Transverse colon (tissue), 4 donors: ENCODE data around the gene TMEM238. TPM values are rescaled to one million over a fixed set of nuclear protein-coding genes. Genes with fewer than 3 reads are reported as not detected.
A peak's percentile ranks its signal among the peaks of the same experiment; 100 is the strongest.
"Not testable (repeated sequence)": the region's sequence is repeated elsewhere in the genome, so short reads cannot be mapped to it uniquely, and the experiment has no call there.

Experiments used
- DNase-seq: peaks from one replicate; pipeline ENCODE4 v3.0.0-alpha.2; 2019
- H3K27ac ChIP-seq, 4 donors: fragments of 200-600 bp; sonication (generic); 2 replicates each; pipeline ENCODE4 v1.5.1; 2016 to 2018; ENCODE audit warnings: inconsistent platforms in 4 of 4
- H3K27me3 ChIP-seq: fragments of 200-600 bp; sonication (generic); 2 replicates; pipeline ENCODE4 v1.5.1; 2017; ENCODE audit warnings: inconsistent platforms
- H3K36me3 ChIP-seq, 4 donors: fragments of 200-600 bp; sonication (generic); 2 replicates each; pipeline ENCODE4 v1.5.1; 2017 to 2019; ENCODE audit warnings: inconsistent platforms in 4 of 4
- H3K4me1 ChIP-seq, 4 donors: fragments of 200-600 bp; sonication (generic); 2 replicates each; pipeline ENCODE4 v1.5.1; 2017 to 2020; ENCODE audit warnings: inconsistent platforms in 4 of 4
- H3K4me3 ChIP-seq, 4 donors: fragments of 200-600 bp; sonication (generic); 1 replicate in 1 of 4; 2 replicates in 3 of 4; pipeline versions ENCODE4 v1.5.1 to v1.6.1; 2017 to 2019; ENCODE audit warnings: inconsistent platforms in 4 of 4
- H3K9me3 ChIP-seq, 2 donors: fragments of 200-600 bp; sonication (generic); 2 replicates each; pipeline ENCODE4 v1.5.1; 2017 to 2019; ENCODE audit warnings: inconsistent platforms in 2 of 2
- CTCF ChIP-seq, 5 experiments: fragments of 200-600 bp in 3 of 5; fragments of 450-650 bp in 2 of 5; sonication (generic) in 3 of 5; IDR thresholded peaks; 1 replicate in 2 of 5; 2 replicates in 3 of 5; pipeline ENCODE4 v1.5.1; 2016 to 2017; ENCODE audit warnings: antibody characterized with exemption in 5 of 5, inconsistent platforms in 3 of 5, mild to moderate bottlenecking in 2 of 5, moderate library complexity in 1 of 5
- EP300 ChIP-seq: sonication (generic); formaldehyde crosslinking; IDR thresholded peaks from one replicate; pipeline ENCODE4 v1.6.1; 2017; ENCODE audit warnings: antibody characterized with exemption, low read depth
- POLR2A ChIP-seq: fragments of 450-650 bp; IDR thresholded peaks from one replicate; pipeline ENCODE4 v1.6.1; 2016; ENCODE audit warnings: antibody characterized with exemption, mild to moderate bottlenecking, moderate library complexity
- POLR2AphosphoS5 ChIP-seq, 3 donors: sonication (generic); formaldehyde crosslinking; IDR thresholded peaks; one replicate each; pipeline ENCODE4 v1.6.1; 2016; ENCODE audit warnings: antibody characterized with exemption in 3 of 3
- WGBS, 2 donors: methylation state at CpG; one replicate each; pipeline ENCODE4 v1.1.5; 2018; ENCODE audit warnings: low coverage in 1 of 2; 5-methylcytosine and 5-hydroxymethylcytosine counted together
- in situ Hi-C, 4 donors: fragments of 200-750 bp; cut with MboI; loops; one replicate each; pipeline versions ENCODE4 v1.15.0 to v1.15.1; 2017; ENCODE audit warnings: low sequenced_read_pairs in 3 of 4, low pct_ligation_motif_present in 1 of 4, low pct_unique_long_range_greater_than_20kb in 1 of 4
- intact Hi-C: fragments of 100-400 bp; cut with DNase I; formaldehyde crosslinking; loops from one replicate; pipeline ENCODE4 v1.15.1; 2023; ENCODE audit warnings: low total_unique reads
- total RNA-seq, 4 donors: library from RNA; depleted of rRNA; stranded (reverse); fragments of >200 nt; gene quantifications; one replicate each; pipeline ENCODE4 v1.1.0, GENCODE V29; 2016

The TMEM238 gene
- total RNA-seq, 4 donors from 2014 or later, result 12.0 to 199 (median 42.5) TPM

- in situ Hi-C loops (loop anchor here in 2 of 4 donors (25.0 kb wide), 1 partner anchor 121 kb away; the partner anchor contains the start of genes BRSK1 (in 2 of the 2) and HSPBP1 (in 2 of the 2)), intact Hi-C loops (no loop called here)
- no peak for DNase-seq
- Histone ChIP-seq H3K27me3 (no peaks in the 10 kb centered on the region), H3K4me1 (peaks cover 0 to 27% (median 21%) of the 10 kb centered on the region in 4 donors), H3K27ac (peak overlapping the region; percentile 97 to 100 (median 98)), H3K4me3 (peak overlapping the region; percentile 13 to 100 (median 98)), H3K9me3 (no peaks in the 10 kb centered on the region), H3K36me3 (peaks cover 0 to under 1% (median 0%) of the 10 kb centered on the region in 4 donors)
- TF ChIP-seq CTCF (IDR thresholded peaks at IDR 0.05), result no peak
- TF ChIP-seq POLR2A, result no peak
- no peak for TF ChIP-seq EP300
- no peak for TF ChIP-seq POLR2AphosphoS5 (IDR thresholded peaks at IDR 0.05)
- WGBS, 2 donors, result 74% methylated on average over 9 of the region's 9 CpGs; no CpG with 5 or more reads in 1 of the 2 donors
These were observed 24.4 kb upstream of the TMEM238 start for GRCh38 chr19:55408533-55408872.

DNA sequence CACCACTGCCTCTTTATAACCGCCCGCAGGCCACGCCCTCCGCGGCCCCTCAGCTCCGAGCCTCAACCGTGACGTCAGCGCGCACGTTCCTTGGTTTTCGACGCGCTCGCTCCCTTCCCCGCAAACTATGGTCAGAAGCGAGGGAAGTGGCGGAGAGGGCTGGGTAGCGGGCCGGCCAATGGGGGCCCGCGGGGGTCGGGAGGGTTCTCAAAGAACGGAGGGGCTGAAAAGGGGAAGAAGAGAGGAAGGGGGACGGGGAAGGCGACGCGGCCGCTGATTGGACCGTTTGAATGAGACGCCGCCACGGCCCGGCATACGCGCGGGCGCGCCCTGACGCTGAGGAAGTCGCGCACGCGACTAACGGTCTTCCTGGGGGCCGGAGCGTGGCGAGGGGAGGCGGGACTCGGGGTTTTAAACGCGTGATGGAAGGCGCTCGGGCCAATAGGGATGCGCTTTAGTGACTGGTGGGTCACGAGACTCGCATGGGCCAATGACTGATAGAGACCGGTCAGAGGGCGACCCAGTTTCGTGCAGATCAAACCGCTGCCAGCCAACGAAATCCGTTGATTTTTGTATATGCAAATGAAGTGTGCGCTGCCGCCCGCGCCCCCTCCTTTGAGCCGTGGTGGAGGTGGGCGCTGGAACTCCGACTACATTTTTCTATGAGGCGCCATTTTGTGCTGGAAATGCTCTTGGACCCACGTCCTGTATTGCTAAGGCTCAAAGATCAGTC lies 23.9 kb upstream of the TMEM238 start:
- 0% methylated on average over 58 of the region's 72 CpGs; no CpG with 5 or more reads in 1 of the 2 donors for WGBS, 2 donors
- H3K4me1 ChIP-seq, result peaks cover 0 to 27% (median 21%) of the 10 kb centered on the region in 4 donors
- in situ Hi-C loops (loop anchor here in 2 of 4 donors (25.0 kb wide), 1 partner anchor 121 kb away; the partner anchor contains the start of genes BRSK1 (in 2 of the 2) and HSPBP1 (in 2 of the 2)), intact Hi-C loops (loop anchor here (2.0 kb wide), 1 partner anchor 67 kb away; no protein-coding TSS in a partner anchor)
- no peaks in the 10 kb centered on the region for H3K9me3 ChIP-seq
- H3K4me3 ChIP-seq, result peak overlapping the region; percentile 97 to 100 (median 99)
- TF ChIP-seq POLR2A, result peak; percentile 89
- no peak for TF ChIP-seq EP300
- no peak for TF ChIP-seq CTCF (IDR thresholded peaks at IDR 0.05)
- H3K27me3 ChIP-seq, result no peaks in the 10 kb centered on the region
- H3K27ac ChIP-seq, result peak overlapping the region; percentile 97 to 100 (median 98)
- H3K36me3 ChIP-seq, result peaks cover 0 to 6% (median 0%) of the 10 kb centered on the region in 4 donors
- peak; percentile 98 for DNase-seq

DNA sequence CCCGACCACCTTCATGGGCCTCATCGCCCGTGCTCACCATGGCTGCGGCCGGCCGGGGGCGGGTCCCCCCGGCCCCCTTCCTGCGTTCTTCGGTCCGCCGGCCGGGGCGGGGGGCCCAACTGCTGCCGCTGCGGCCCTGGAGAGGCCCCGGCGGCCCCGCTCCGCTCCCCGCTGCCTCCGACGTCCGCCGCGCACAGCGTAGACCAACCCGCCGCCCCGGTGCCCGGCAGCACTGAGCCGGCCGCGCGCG lies 23.4 kb upstream of the TMEM238 start, which contains the start of gene UBE2S:
UBE2S (minus strand) TSS at position 239 of the 250 bp plus-strand sequence; CDS start at position 40, 199 bp downstream.
- H3K27me3 ChIP-seq, DNase-seq, H3K9me3 ChIP-seq, H3K36me3 ChIP-seq: not testable (repeated sequence)
- peak; percentile 98 to 99 (median 99) for TF ChIP-seq POLR2AphosphoS5 (IDR thresholded peaks at IDR 0.05)
- WGBS, 2 donors, result 3% methylated on average over 15 of the region's 36 CpGs; no CpG with 5 or more reads in 1 of the 2 donors
- intact Hi-C loops, result loop anchor here (2.0 kb wide), 1 partner anchor 67 kb away; no protein-coding TSS in a partner anchor
- H3K4me3 ChIP-seq, result peak within 1 kb of the TSS; percentile 97 to 100 (median 99)
- in situ Hi-C loops, result loop anchor here in 2 of 4 donors (25.0 kb wide), 1 partner anchor 120 kb away; the partner anchor contains the start of genes BRSK1 (in 2 of the 2) and HSPBP1 (in 2 of the 2)
- H3K4me1 ChIP-seq, result peaks cover 0 to 27% (median 21%) of the 10 kb centered on the region in 4 donors
- peak within 1 kb of the TSS; percentile 97 to 100 (median 98) for H3K27ac ChIP-seq

DNA sequence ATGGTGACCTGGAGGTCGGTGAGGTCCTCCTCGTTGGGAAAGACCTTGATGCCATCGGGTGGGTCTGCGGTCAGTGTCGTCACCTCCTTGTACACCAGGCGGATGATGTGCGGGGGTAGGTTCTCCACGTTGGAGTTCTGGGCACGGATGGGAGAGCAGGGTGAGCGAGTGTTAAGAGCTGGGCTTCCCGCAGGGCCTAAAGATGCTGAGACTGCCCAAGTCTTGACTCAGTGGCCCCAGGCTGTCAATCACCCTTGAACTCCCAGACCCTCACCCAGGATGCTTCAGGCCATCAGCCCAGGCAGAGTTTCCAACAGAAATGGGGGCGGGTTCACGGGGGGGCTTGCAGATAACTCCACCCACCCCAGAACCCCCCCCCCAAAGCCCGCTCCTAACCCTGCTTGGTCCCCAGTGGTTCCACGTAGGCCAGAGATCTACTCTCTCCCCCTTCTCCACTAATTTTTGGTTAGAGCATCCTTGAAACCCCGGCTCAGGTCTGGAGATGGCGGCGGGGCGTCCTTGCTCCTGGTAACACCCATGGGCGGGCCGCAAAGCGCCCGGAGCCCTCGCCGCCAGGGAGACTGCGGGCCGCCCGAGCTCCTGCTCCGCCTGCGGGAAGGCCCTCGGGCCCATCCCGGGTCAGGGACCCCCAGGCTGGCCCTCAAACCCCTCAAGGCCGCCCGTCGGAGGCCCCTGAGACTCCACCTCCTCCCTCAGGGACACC lies 22.9 kb upstream of the TMEM238 start:
- in situ Hi-C loops (loop anchor here in 2 of 4 donors (25.0 kb wide), 1 partner anchor 120 kb away; the partner anchor contains the start of genes BRSK1 (in 2 of the 2) and HSPBP1 (in 2 of the 2)), intact Hi-C loops (loop anchor here (2.0 kb wide), 1 partner anchor 66 kb away; no protein-coding TSS in a partner anchor)
- peaks cover 0 to 27% (median 21%) of the 10 kb centered on the region in 4 donors for H3K4me1 ChIP-seq
- peak; percentile 51 for DNase-seq
- H3K9me3 ChIP-seq, result no peaks in the 10 kb centered on the region
- H3K27ac ChIP-seq, result peak overlapping the region; percentile 97 to 100 (median 98)
- WGBS, 2 donors, result 52 to 59% methylated on average over 10 to 12 of the region's 35 CpGs
- no peaks in the 10 kb centered on the region for H3K27me3 ChIP-seq
- peaks cover 0 to 7% (median 0%) of the 10 kb centered on the region in 4 donors for H3K36me3 ChIP-seq
- no peak for TF ChIP-seq EP300
- TF ChIP-seq CTCF (IDR thresholded peaks at IDR 0.05), result no peak
- TF ChIP-seq POLR2AphosphoS5 (IDR thresholded peaks at IDR 0.05), result no peak
- no peak for TF ChIP-seq POLR2A
- peak overlapping the region; percentile 97 to 100 (median 99) for H3K4me3 ChIP-seq
